ENCODE measurements around the gene POLR3C. TPM values are rescaled to one million over a fixed set of nuclear protein-coding genes. Genes with fewer than 3 reads are reported as not detected.

The POLR3C gene
- total and polyA plus RNA-seq, 10 of the 15 experiments (the other 5 are each of a cell fraction or from before 2014, with no cell fraction given) = 13.0 to 44.8 (median 34.8) TPM

- in situ Hi-C loops (cut with MboI) = loop anchor here (5.0 kb wide), 1 partner anchor 158 kb away; no protein-coding TSS in a partner anchor
- POLR2A ChIA-PET = no interaction called here
- Histone ChIP-seq H4K20me1 (ENCODE audit: control insufficient read depth, insufficient read depth) (no peaks in the 10 kb centered on the region), H3K36me3 (ENCODE audit: control insufficient read depth in 2 of 2, insufficient read depth in 2 of 2, low read length in 1 of 2) (peaks cover 0 to 16% of the 10 kb centered on the region in 2 experiments), H3K79me2 (ENCODE audit: control insufficient read depth, insufficient read depth, low read length) (no peaks in the 10 kb centered on the region), H3K4me2 (ENCODE audit: control insufficient read depth, insufficient read depth) (no peak overlapping the region), H3K9me3 (replicated peaks; ENCODE audit: control insufficient read depth, insufficient read depth, low read length) (no peaks in the 10 kb centered on the region), H3K4me1 (ENCODE audit: control insufficient read depth, insufficient read depth, low read length) (peaks cover 13% of the 10 kb centered on the region), H3K27me3 (replicated peaks in 1 of 2; ENCODE audit: control insufficient read depth in 2 of 2, insufficient read depth in 2 of 2, low read length in 1 of 2) (no peaks in the 10 kb centered on the region), H2AFZ (ENCODE audit: control insufficient read depth, low read depth, low read length) (no peak overlapping the region), H3K4me3 (no peak overlapping the region), H3K9ac (ENCODE audit: control insufficient read depth, insufficient read depth, low read length) (no peak overlapping the region), H3K27ac (ENCODE audit: control insufficient read depth, insufficient read depth) (no peak overlapping the region)
- CTCF ChIA-PET = interaction anchor here (0.9 to 8.2 kb wide), 6 partner anchors 9 to 162 kb away, joined by 3 to 172 read pairs (median 4); partner anchors contain the start of genes PIAS3, POLR3C and RNF115
- intact Hi-C loops (cut with micrococcal nuclease; ENCODE audit: unreplicated experiment) = no loop called here
- peak in 2 of 3 experiments; percentile 23 to 44; a peak in 3 of 6 replicates for TF ChIP-seq CTCF (IDR thresholded peaks at IDR 0.05 in 2 of 3, conservative IDR thresholded peaks at IDR 0.05 in 1 of 3; ENCODE audit: control insufficient read depth in 2 of 3, extremely low read depth in 1 of 3, insufficient read depth in 1 of 3, low read depth in 3 of 3, low read length in 3 of 3)
- TF ChIP-seq CHD2 (IDR thresholded peaks at IDR 0.05; ENCODE audit: borderline replicate concordance, low read depth, low read length) = no peak
- RAD21 ChIA-PET (ENCODE audit: unreplicated experiment) = no interaction called here
- FAIRE-seq (no peak), ATAC-seq (no peak), DNase-seq (ENCODE audit: low read depth, low spot score) (no peak)
- BruUV-seq (replicated peaks) = no TSS peak
- SMC1A ChIA-PET (ENCODE audit: uncharacterized antibody, unreplicated experiment) = interaction anchor here (0.8 to 1.0 kb wide), 2 partner anchors 53 to 127 kb away, joined by 3 read pairs; no protein-coding TSS in a partner anchor
- 67% methylated on average over 15 of the region's 15 CpGs for WGBS (ENCODE audit: insufficient coverage, insufficient replicate concordance, low lambda C conversion rate, missing lambda C conversion rate)
These were observed 25.6 kb downstream of the POLR3C start for GRCh38 chr1:145849356-145850160.

Data from GM12878 (cell line).